Hematopoietic multipotent progenitor cell (in vitro differentiated cells): ENCODE measurements around the gene DYNC2H1. TPM values are rescaled to one million over a fixed set of nuclear protein-coding genes. Genes with fewer than 3 reads are reported as not detected.

Experiments
- DNase-seq, 3 donors: peaks; one replicate each; pipeline ENCODE4 v3.0.0-alpha.2; 2011 to 2015; ENCODE audit warnings: low read depth in 2 of 3, low spot score in 2 of 3
- small RNA-seq: library from RNA; depleted of rRNA; stranded (forward); fragments of <200 nt; gene quantifications from one replicate; pipeline ENCODE3, GENCODE V24; 2012
- total RNA-seq: library from RNA; depleted of rRNA; stranded (reverse); fragments of >200 nt; gene quantifications from one replicate; pipeline ENCODE4 v1.2.3, GENCODE V29; 2012

Gene DYNC2H1
- total RNA-seq, 1 donor, result 2.4 TPM

- DNase-seq, result no peak
Measured at GRCh38 chr11:103515283-103515682, 406.1 kb downstream of the DYNC2H1 start.

GRCh38 chr11:103520792-103521191, 411.6 kb downstream of the DYNC2H1 start:
- DNase-seq, result no peak

- no peak for DNase-seq
Measured at GRCh38 chr11:103525069-103525468, 415.8 kb downstream of the DYNC2H1 start.

- DNase-seq, result no peak
Measured at GRCh38 chr11:103528046-103528445, 418.8 kb downstream of the DYNC2H1 start.

GRCh38 chr11:103528596-103528995, 419.4 kb downstream of the DYNC2H1 start:
- DNase-seq, result no peak

GRCh38 chr11:103529181-103529684, 420.0 kb downstream of the DYNC2H1 start:
- DNase-seq, result no peak

Small RNAs within 50 kb of the gene (small RNA-seq; reads per million reads assigned to genes)
- gene AP003461.1, result not detected

Other genes with a start within 250 kb of the DYNC2H1 start
- gene MMP12, start 234.4 kb upstream of the DYNC2H1 start, total RNA-seq, result not detected
- not detected for gene MMP13, start 153.7 kb upstream of the DYNC2H1 start, total RNA-seq
- gene DCUN1D5, start 17.3 kb upstream of the DYNC2H1 start, total RNA-seq, result 25.6 TPM